H9 (cell line): ENCODE data around the gene LHPP. TPM values are rescaled to one million over a fixed set of nuclear protein-coding genes. Genes with fewer than 3 reads are reported as not detected.

Experiments used
- DNase-seq: peaks from one replicate; pipeline ENCODE4 v3.0.0-alpha.2; 2017
- H2AFZ ChIP-seq: one replicate; pipeline ENCODE4 v1.6.1; 2013; ENCODE audit warnings: mild to moderate bottlenecking, low read length, control low read depth, moderate library complexity
- H2AK5ac ChIP-seq: 2 replicates; pipeline ENCODE4 v1.6.1; 2013; ENCODE audit warnings: low read length, control low read depth, mixed read lengths; ENCODE audit not compliant: insufficient read length
- H2BK120ac ChIP-seq: one replicate; pipeline ENCODE4 v1.6.1; 2013; ENCODE audit warnings: low read depth, mild to moderate bottlenecking, low read length, control low read depth, inconsistent platforms; ENCODE audit not compliant: poor library complexity, severe bottlenecking
- H2BK12ac ChIP-seq: 2 replicates; pipeline ENCODE4 v1.6.1; 2013; ENCODE audit warnings: low read length, control low read depth, mixed read lengths, low read depth; ENCODE audit not compliant: insufficient read length
- H2BK15ac ChIP-seq: 2 replicates; pipeline ENCODE4 v1.6.1; 2013; ENCODE audit warnings: low read depth, low read length, control low read depth
- H2BK20ac ChIP-seq: one replicate; pipeline ENCODE4 v1.6.1; 2013; ENCODE audit warnings: low read depth, mild to moderate bottlenecking, low read length, control low read depth, inconsistent platforms; ENCODE audit not compliant: poor library complexity, severe bottlenecking
- H2BK5ac ChIP-seq: 2 replicates; pipeline ENCODE4 v1.6.1; 2013; ENCODE audit warnings: low read length, control low read depth, mixed read lengths; ENCODE audit not compliant: insufficient read length
- H3K14ac ChIP-seq: 2 replicates; pipeline ENCODE4 v1.6.1; 2013; ENCODE audit warnings: low read length, control low read depth; ENCODE audit not compliant: insufficient read depth
- H3K18ac ChIP-seq: 2 replicates; pipeline ENCODE4 v1.6.1; 2013; ENCODE audit warnings: low read depth, mild to moderate bottlenecking, mixed read lengths, low read length, control low read depth; ENCODE audit not compliant: insufficient read length
- H3K23ac ChIP-seq: 2 replicates; pipeline ENCODE4 v1.6.1; 2013; ENCODE audit warnings: low read length, control low read depth, mixed read lengths, low read depth; ENCODE audit not compliant: insufficient read length
- H3K23me2 ChIP-seq: 2 replicates; pipeline ENCODE4 v1.6.1; 2013; ENCODE audit warnings: low read depth, mild to moderate bottlenecking, mixed read lengths, low read length, control low read depth; ENCODE audit not compliant: insufficient read length, poor library complexity, severe bottlenecking
- H3K27ac ChIP-seq: 2 replicates; pipeline ENCODE4 v1.5.1; 2013; ENCODE audit warnings: low read length, control low read depth, mixed read lengths, low read depth; ENCODE audit not compliant: insufficient read length
- H3K27me3 ChIP-seq: 2 replicates; pipeline ENCODE4 v1.6.1; 2013; ENCODE audit warnings: low read length, control low read depth, inconsistent platforms; ENCODE audit not compliant: insufficient read depth
- H3K4ac ChIP-seq: 2 replicates; pipeline ENCODE4 v1.6.1; 2013; ENCODE audit warnings: low read depth, mild to moderate bottlenecking, control low read depth, inconsistent platforms, low read length, moderate library complexity
- H3K4me1 ChIP-seq: 2 replicates; pipeline ENCODE4 v1.6.1; 2013; ENCODE audit warnings: low read length, control low read depth, inconsistent platforms; ENCODE audit not compliant: insufficient read depth
- H3K4me2 ChIP-seq: 2 replicates; pipeline ENCODE4 v1.6.1; 2013; ENCODE audit warnings: low read length, control low read depth, mixed read lengths; ENCODE audit not compliant: insufficient read length, insufficient read depth
- H3K56ac ChIP-seq: 2 replicates; pipeline ENCODE4 v1.6.1; 2013; ENCODE audit warnings: low read depth, mild to moderate bottlenecking, mixed read lengths, low read length, control low read depth; ENCODE audit not compliant: insufficient read length
- H3K79me1 ChIP-seq: 2 replicates; pipeline ENCODE4 v1.6.1; 2013; ENCODE audit warnings: low read depth, mild to moderate bottlenecking, moderate library complexity, low read length, control low read depth, inconsistent platforms; ENCODE audit not compliant: insufficient read depth, poor library complexity, severe bottlenecking
- H3K79me2 ChIP-seq: 2 replicates; pipeline ENCODE4 v1.6.1; 2013; ENCODE audit warnings: low read length, control low read depth, inconsistent platforms; ENCODE audit not compliant: insufficient read depth
- H3K9ac ChIP-seq: 2 replicates; pipeline ENCODE4 v1.6.1; 2013; ENCODE audit warnings: low read length, control low read depth, mixed read lengths; ENCODE audit not compliant: insufficient read length; ENCODE audit errors: extremely low read depth
- H3K9me3 ChIP-seq: one replicate; pipeline ENCODE4 v1.6.1; 2013; ENCODE audit warnings: low read depth, low read length, inconsistent platforms; ENCODE audit not compliant: control insufficient read depth
- H3T11ph ChIP-seq: one replicate; pipeline ENCODE4 v1.6.1; 2013; ENCODE audit warnings: mild to moderate bottlenecking, low read length, control low read depth, inconsistent platforms
- H4K20me1 ChIP-seq: one replicate; pipeline ENCODE4 v1.6.1; 2013; ENCODE audit not compliant: control insufficient read depth, insufficient read length, insufficient read depth
- H4K5ac ChIP-seq: 2 replicates; pipeline ENCODE4 v1.6.1; 2013; ENCODE audit warnings: low read depth, mild to moderate bottlenecking, mixed read lengths, low read length, control low read depth; ENCODE audit not compliant: insufficient read length
- H4K8ac ChIP-seq: replicated peaks from 2 replicates; pipeline ENCODE4 v1.6.1; 2013; ENCODE audit warnings: low read length, control low read depth, mixed read lengths, low read depth; ENCODE audit not compliant: insufficient read length
- H4K91ac ChIP-seq: 2 replicates; pipeline ENCODE4 v1.6.1; 2013; ENCODE audit warnings: low read depth, mild to moderate bottlenecking, moderate library complexity, mixed read lengths, low read length, control low read depth; ENCODE audit not compliant: insufficient read length
- H3K27ac Mint-ChIP-seq, 3 experiments: 2 replicates in 2 of 3; 3 replicates in 1 of 3; pipeline ENCODE4 v1.8.0; 2020 to 2021; ENCODE audit warnings: mixed read lengths in 3 of 3, mild to moderate bottlenecking in 1 of 3, moderate library complexity in 1 of 3
- H3K27me3 Mint-ChIP-seq: 2 replicates; pipeline ENCODE4 v1.8.0; 2021; ENCODE audit warnings: low read depth, mild to moderate bottlenecking, moderate library complexity, mixed read lengths
- H3K36me3 Mint-ChIP-seq, 3 experiments: 2 replicates in 2 of 3; 3 replicates in 1 of 3; pipeline ENCODE4 v1.8.0; 2020 to 2021; ENCODE audit warnings: low read depth in 3 of 3, mixed read lengths in 3 of 3; ENCODE audit not compliant: insufficient read depth in 1 of 3
- H3K4me1 Mint-ChIP-seq, 2 experiments: 2 replicates each; pipeline ENCODE4 v1.8.0; 2020; ENCODE audit warnings: mixed read lengths in 2 of 2
- H3K4me3 Mint-ChIP-seq, 2 experiments: 2 replicates in 1 of 2; 3 replicates in 1 of 2; pipeline ENCODE4 v1.8.0; 2020 to 2021; ENCODE audit warnings: mild to moderate bottlenecking in 2 of 2, mixed read lengths in 2 of 2, moderate library complexity in 1 of 2
- H3K9me3 Mint-ChIP-seq, 2 experiments: 2 replicates in 1 of 2; 3 replicates in 1 of 2; pipeline ENCODE4 v1.8.0; 2020; ENCODE audit warnings: mild to moderate bottlenecking in 2 of 2, mixed read lengths in 2 of 2, moderate library complexity in 1 of 2
- WGBS: extraction: QIAGEN DNeasy Blood & Tissue Kit; methylation state at CpG from one replicate; pipeline ENCODE4 v1.1.7; 2013; ENCODE audit warnings: missing lambda C conversion rate, low lambda C conversion rate, mixed read lengths; ENCODE audit not compliant: insufficient read length; ENCODE audit errors: extremely low coverage; 5-methylcytosine and 5-hydroxymethylcytosine counted together
- total RNA-seq: library from RNA; stranded (reverse); gene quantifications from 2 replicates; pipeline ENCODE4 v1.2.1, GENCODE V29; 2021
- TF ChIP-seq, protein P1 (sequence below): fragments of 200-600 bp; sonication (generic); conservative IDR thresholded peaks from 3 replicates; pipeline ENCODE4 v1.8.0; 2021; ENCODE audit warnings: antibody characterized with exemption, mild to moderate bottlenecking

LHPP gene
- total RNA-seq, 1 experiment from 2014 or later = 29.6 TPM

DNA sequence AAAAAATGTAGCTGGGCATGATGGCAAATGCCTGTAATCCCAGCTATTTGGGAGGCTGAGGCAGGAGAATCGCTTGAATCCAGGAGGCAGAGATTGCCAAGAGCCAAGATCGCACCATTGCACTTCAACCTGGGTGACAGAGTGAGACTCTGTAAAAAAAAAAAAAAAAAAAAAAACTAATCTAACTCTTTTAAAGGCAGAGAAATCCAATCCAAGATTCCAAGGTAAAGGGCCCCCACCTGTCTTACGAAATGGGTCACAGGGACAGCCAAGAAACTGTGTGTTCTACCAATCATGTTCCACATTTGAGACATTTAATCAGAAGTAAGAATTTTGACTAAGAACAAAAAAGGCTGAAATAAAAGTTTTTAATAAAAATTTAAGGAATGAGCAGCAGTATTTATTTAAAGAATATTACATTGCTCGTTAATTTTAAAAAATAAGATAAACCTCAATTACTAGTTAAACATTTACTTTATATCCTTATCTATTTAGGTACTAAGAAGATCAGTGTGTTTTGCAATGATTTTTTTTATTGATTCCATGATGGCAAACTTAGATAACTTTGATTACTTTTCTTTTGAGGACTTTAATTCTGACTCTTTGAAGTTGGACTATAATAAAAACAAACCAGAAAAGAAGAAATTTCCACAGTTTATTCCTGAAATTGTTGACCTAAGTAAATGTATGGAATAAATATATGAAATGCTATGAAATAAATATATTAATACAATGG is 36.2 kb upstream of the LHPP start:
- Histone ChIP-seq H3K18ac (no peak overlapping the region), H3K23ac (no peak overlapping the region), H3K27me3 (no peaks in the 10 kb centered on the region; the same call in 1 of the 2 replicates), H3T11ph (no peak overlapping the region), H2AFZ (no peak overlapping the region), H3K79me1 (no peaks in the 10 kb centered on the region), H3K14ac (no peak overlapping the region), H4K8ac (no peak overlapping the region), H4K91ac (no peak overlapping the region), H3K9ac (no peak overlapping the region), H3K27ac (no peak overlapping the region), H3K56ac (no peak overlapping the region), H2BK120ac (no peak overlapping the region), H2BK15ac (no peak overlapping the region), H3K79me2 (no peaks in the 10 kb centered on the region), H4K20me1 (no peaks in the 10 kb centered on the region), H2BK20ac (no peak overlapping the region), H4K5ac (no peak overlapping the region), H3K4ac (no peak overlapping the region), H3K23me2 (no peaks in the 10 kb centered on the region), H3K9me3 (no peaks in the 10 kb centered on the region), H2AK5ac (no peak overlapping the region), H2BK12ac (no peak overlapping the region), H2BK5ac (no peak overlapping the region), H3K4me1 (no peaks in the 10 kb centered on the region), H3K4me2 (no peak overlapping the region)
- DNase-seq = no peak
- no peaks in the 10 kb centered on the region for H3K9me3 Mint-ChIP-seq
- H3K27me3 Mint-ChIP-seq = peaks cover 25% of the 10 kb centered on the region
- H3K36me3 Mint-ChIP-seq = no peaks in the 10 kb centered on the region
- H3K4me3 Mint-ChIP-seq = no peak overlapping the region
- no peak overlapping the region for H3K27ac Mint-ChIP-seq
- WGBS = no CpG with 5 or more reads among the region's 4 CpGs
- TF ChIP-seq, protein P1, sequence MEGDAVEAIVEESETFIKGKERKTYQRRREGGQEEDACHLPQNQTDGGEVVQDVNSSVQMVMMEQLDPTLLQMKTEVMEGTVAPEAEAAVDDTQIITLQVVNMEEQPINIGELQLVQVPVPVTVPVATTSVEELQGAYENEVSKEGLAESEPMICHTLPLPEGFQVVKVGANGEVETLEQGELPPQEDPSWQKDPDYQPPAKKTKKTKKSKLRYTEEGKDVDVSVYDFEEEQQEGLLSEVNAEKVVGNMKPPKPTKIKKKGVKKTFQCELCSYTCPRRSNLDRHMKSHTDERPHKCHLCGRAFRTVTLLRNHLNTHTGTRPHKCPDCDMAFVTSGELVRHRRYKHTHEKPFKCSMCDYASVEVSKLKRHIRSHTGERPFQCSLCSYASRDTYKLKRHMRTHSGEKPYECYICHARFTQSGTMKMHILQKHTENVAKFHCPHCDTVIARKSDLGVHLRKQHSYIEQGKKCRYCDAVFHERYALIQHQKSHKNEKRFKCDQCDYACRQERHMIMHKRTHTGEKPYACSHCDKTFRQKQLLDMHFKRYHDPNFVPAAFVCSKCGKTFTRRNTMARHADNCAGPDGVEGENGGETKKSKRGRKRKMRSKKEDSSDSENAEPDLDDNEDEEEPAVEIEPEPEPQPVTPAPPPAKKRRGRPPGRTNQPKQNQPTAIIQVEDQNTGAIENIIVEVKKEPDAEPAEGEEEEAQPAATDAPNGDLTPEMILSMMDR = no peak
- peaks cover 24 to 33% of the 10 kb centered on the region in 2 experiments for H3K4me1 Mint-ChIP-seq
